HCT116 (cell line): ENCODE results near the gene MORN4. TPM values are rescaled to one million over a fixed set of nuclear protein-coding genes. Genes with fewer than 3 reads are reported as not detected.
A peak's percentile ranks its signal among the peaks of the same experiment; 100 is the strongest.

Experiments
- ATAC-seq: fragments of 200-7000 bp; cut with Tn5 transposase; 2 replicates; pipeline ENCODE4 v1.9.1; 2020; ENCODE audit warnings: mild to moderate bottlenecking, moderate library complexity
- BruUV-seq: library from RNA; stranded (reverse); fragments of 400-500 nt; replicated peaks from 2 replicates; lab custom pipeline; 2021; lab: Mats Ljungman, UMichigan
- CTCF ChIA-PET: fragments of 300-600 bp; sonication (Branson Sonifier 250); formaldehyde crosslinking; loops from one replicate; lab custom pipeline; 2021; ENCODE audit warnings: antibody characterized with exemption; lab: Charles Lee
- POLR2A ChIA-PET: fragments of 300-600, 350-600 bp; sonication (Branson Sonifier 250); formaldehyde crosslinking; loops from one replicate; lab custom pipeline; 2021; ENCODE audit warnings: antibody characterized with exemption; lab: Charles Lee
- RAD21 ChIA-PET, 2 experiments: fragments of 300-600 bp; sonication (Branson Sonifier 250); formaldehyde crosslinking; loops; one replicate each; lab custom pipeline; 2023; ENCODE audit warnings: low total read pairs in 2 of 2; ENCODE audit not compliant: uncharacterized antibody in 2 of 2, unreplicated experiment in 2 of 2, low non-redundant PET in 1 of 2; lab: Charles Lee
- DNase-seq: peaks from one replicate; pipeline ENCODE4 v3.0.0-alpha.2; 2010; ENCODE audit warnings: low read depth, low spot score
- H2AFZ ChIP-seq: fragments of 200-600 bp; shearing (Covaris generic), sonication (generic); 2 replicates; pipeline ENCODE4 v1.6.1; 2017; ENCODE audit warnings: low read depth, mixed run types, mixed read lengths, antibody characterized with exemption, low read length; ENCODE audit not compliant: poor library complexity, severe bottlenecking
- H3K27ac ChIP-seq: 2 replicates; pipeline ENCODE4 v1.5.1; 2012; ENCODE audit warnings: low read depth, low read length
- H3K27me3 ChIP-seq: fragments of 200-600 bp; sonication (generic); 2 replicates; pipeline ENCODE4 v1.6.1; 2016; ENCODE audit warnings: mixed run types, low read length, mixed read lengths; ENCODE audit not compliant: insufficient read depth
- H3K36me3 ChIP-seq, 2 experiments: fragments of 200-500 bp in 1 of 2; fragments of 200-600 bp in 1 of 2; sonication (Bioruptor generic) in 1 of 2; sonication (generic) in 1 of 2; 2 replicates each; pipeline versions ENCODE4 v1.5.1 to v1.6.1; 2014 to 2016; ENCODE audit warnings: low read length in 2 of 2, inconsistent platforms in 1 of 2, mixed read lengths in 1 of 2, mixed run types in 1 of 2; ENCODE audit not compliant: insufficient read depth in 2 of 2, control insufficient read depth in 1 of 2
- H3K4me1 ChIP-seq, 2 experiments: fragments of 200-600 bp in 1 of 2; sonication (generic) in 1 of 2; 2 replicates each; pipeline versions ENCODE4 v1.5.1 to v1.6.1; 2012 to 2017; ENCODE audit warnings: low read length in 2 of 2, inconsistent platforms in 1 of 2, mild to moderate bottlenecking in 1 of 2, mixed read lengths in 1 of 2, mixed run types in 1 of 2, moderate library complexity in 1 of 2; ENCODE audit not compliant: insufficient read depth in 2 of 2, control insufficient read depth in 1 of 2
- H3K4me2 ChIP-seq: fragments of 200-600 bp; sonication (generic); 2 replicates; pipeline ENCODE4 v1.6.1; 2017; ENCODE audit warnings: mixed run types, low read length, mixed read lengths
- H3K4me3 ChIP-seq, 2 experiments: fragments of 200-600 bp in 1 of 2; sonication (generic) in 1 of 2; replicated peaks in 1 of 2; 2 replicates each; pipeline ENCODE4 v1.5.1; 2011 to 2016; ENCODE audit warnings: low read length in 2 of 2, control low read depth in 1 of 2, low read depth in 1 of 2, mild to moderate bottlenecking in 1 of 2, mixed read lengths in 1 of 2, mixed run types in 1 of 2
- H3K79me2 ChIP-seq: fragments of 200-600 bp; sonication (generic); 2 replicates; pipeline ENCODE4 v1.6.1; 2017; ENCODE audit warnings: mild to moderate bottlenecking, mixed run types, low read length, moderate library complexity, mixed read lengths; ENCODE audit not compliant: insufficient read depth
- H3K9ac ChIP-seq: fragments of 200-600 bp; sonication (generic); 2 replicates; pipeline ENCODE4 v1.6.1; 2016; ENCODE audit warnings: low read length, mixed read lengths
- H3K9me2 ChIP-seq: fragments of 200-600 bp; sonication (generic), shearing (Covaris generic); 2 replicates; pipeline ENCODE4 v1.6.1; 2017; ENCODE audit warnings: mixed run types, mild to moderate bottlenecking, moderate library complexity; ENCODE audit not compliant: insufficient read depth
- H3K9me3 ChIP-seq, 2 experiments: fragments of 200-500 bp in 1 of 2; fragments of 200-600 bp in 1 of 2; sonication (Bioruptor generic) in 1 of 2; sonication (generic) in 1 of 2; 2 replicates each; pipeline ENCODE4 v1.6.1; 2014 to 2017; ENCODE audit warnings: low read length in 2 of 2, mixed read lengths in 2 of 2, inconsistent platforms in 1 of 2, low read depth in 1 of 2, mild to moderate bottlenecking in 1 of 2, mixed run types in 1 of 2, moderate library complexity in 1 of 2; ENCODE audit not compliant: control insufficient read depth in 1 of 2, insufficient read depth in 1 of 2
- H4K20me1 ChIP-seq: fragments of 200-600 bp; sonication (generic), shearing (Covaris generic); 2 replicates; pipeline ENCODE4 v1.6.1; 2017; ENCODE audit warnings: mixed run types, mild to moderate bottlenecking, moderate library complexity; ENCODE audit not compliant: insufficient read depth
- CTCF ChIP-seq, 3 experiments: fragments of 200-600 bp in 1 of 3; sonication (generic) in 1 of 3; IDR thresholded peaks in 2 of 3; conservative IDR thresholded peaks in 1 of 3; 2 replicates each; pipeline ENCODE4 v1.5.1; 2012 to 2017; ENCODE audit warnings: low read depth in 2 of 3, low read length in 2 of 3, antibody characterized with exemption in 1 of 3, borderline replicate concordance in 1 of 3, control low read depth in 1 of 3, mild to moderate bottlenecking in 1 of 3, mixed read lengths in 1 of 3, mixed run types in 1 of 3, moderate library complexity in 1 of 3; ENCODE audit not compliant: insufficient read depth in 1 of 3
- EZH2phosphoT487 ChIP-seq: fragments of 200-600 bp; IDR thresholded peaks from 2 replicates; pipeline ENCODE4 v1.6.1; 2018; ENCODE audit warnings: antibody characterized with exemption, borderline replicate concordance
- FOSL1 ChIP-seq: IDR thresholded peaks from 2 replicates; pipeline ENCODE4 v1.6.1; 2012; ENCODE audit warnings: low read depth
- JUND ChIP-seq: IDR thresholded peaks from 2 replicates; pipeline ENCODE4 v1.6.1; 2012
- POLR2AphosphoS5 ChIP-seq: IDR thresholded peaks from 2 replicates; pipeline ENCODE4 v1.6.1; 2011; ENCODE audit warnings: mild to moderate bottlenecking, low read depth, low read length, moderate library complexity
- SIN3A ChIP-seq: IDR thresholded peaks from 2 replicates; pipeline ENCODE4 v1.6.1; 2012; ENCODE audit warnings: low read depth
- ZBTB33 ChIP-seq: IDR thresholded peaks from 2 replicates; pipeline ENCODE4 v1.6.1; 2011; ENCODE audit warnings: mild to moderate bottlenecking, low read length, moderate library complexity; ENCODE audit not compliant: insufficient replicate concordance; ENCODE audit errors: extremely low read depth
- ZFX ChIP-seq: fragments of 450-650 bp; IDR thresholded peaks from 2 replicates; pipeline ENCODE4 v1.6.1; 2017
- intact Hi-C: fragments of 100-400 bp; cut with micrococcal nuclease; formaldehyde crosslinking; loops from 2 replicates; pipeline ENCODE4 v1.10.0; 2022
- total RNA-seq: library from RNA; stranded (reverse); gene quantifications from one replicate; pipeline ENCODE4 v1.2.1, GENCODE V29; 2021; ENCODE audit not compliant: unreplicated experiment

MORN4 gene
- total RNA-seq, 1 experiment from 2014 or later: 8.0 TPM

GRCh38 chr10:97583476-97583875 lies 49.8 kb downstream of the MORN4 start:
- Histone ChIP-seq H3K9ac (no peak overlapping the region; the same call in 1 of the 2 replicates), H3K27me3 (no peaks in the 10 kb centered on the region), H3K4me2 (peak overlapping the region; percentile 54), H4K20me1 (no peaks in the 10 kb centered on the region), H2AFZ (no peak overlapping the region), H3K4me1 (peaks cover 13 to 21% of the 10 kb centered on the region in 2 experiments), H3K79me2 (no peaks in the 10 kb centered on the region), H3K27ac (peak overlapping the region; percentile 27), H3K9me2 (no peaks in the 10 kb centered on the region), H3K4me3 (no peak overlapping the region), H3K9me3 (no peaks in the 10 kb centered on the region), H3K36me3 (no peaks in the 10 kb centered on the region)
- no peak for DNase-seq
- intact Hi-C loops: no loop called here
- ATAC-seq: no peak
- RAD21 ChIA-PET: no interaction called here
- no peak for TF ChIP-seq POLR2AphosphoS5
- TF ChIP-seq EZH2phosphoT487: no peak
- no peak for TF ChIP-seq ZBTB33
- no peak for TF ChIP-seq ZFX
- no peak for TF ChIP-seq SIN3A
- no peak for TF ChIP-seq CTCF (IDR thresholded peaks at IDR 0.05 in 2 of 3, conservative IDR thresholded peaks at IDR 0.05 in 1 of 3; ENCODE audit: borderline replicate concordance in 1 of 3, insufficient read depth in 1 of 3, low read depth in 2 of 3, low read length in 2 of 3)
- no peak for TF ChIP-seq JUND
- no peak for TF ChIP-seq FOSL1
- POLR2A ChIA-PET: interaction anchor here (0.9 to 1.7 kb wide), 4 partner anchors 8 to 22 kb away, joined by 4 to 11 read pairs (median 5); no protein-coding TSS in a partner anchor
- no TSS peak for BruUV-seq
- CTCF ChIA-PET: interaction anchor here (1.0 to 2.5 kb wide), 4 partner anchors 11 to 30 kb away, joined by 5 to 13 read pairs (median 6); partner anchors contain the start of gene ANKRD2
